ENCODE data around the gene MSI2. TPM values are rescaled to one million over a fixed set of nuclear protein-coding genes. Genes with fewer than 3 reads are reported as not detected.

MSI2 gene
- total and polyA plus RNA-seq, 9 of the 15 experiments (the other 6 are each of a cell fraction or from before 2014, with no cell fraction given): 4.6 to 61.8 (median 42.4) TPM

GRCh38 chr17:57337390-57337789, 81.1 kb downstream of the MSI2 start:
- H4K20me1 ChIP-seq (replicated peaks; ENCODE audit: control insufficient read depth, insufficient read depth, low read length): peaks cover 8% of the 10 kb centered on the region

More at GRCh38 chr17:57337390-57337789, 81.1 kb downstream of the MSI2 start:
- 87% methylated on average over 12 of the region's 12 CpGs for WGBS (ENCODE audit: insufficient coverage, low coverage, missing lambda C conversion rate)
- ATAC-seq (no peak), DNase-seq (ENCODE audit: extremely low read depth in 1 of 4, low spot score in 3 of 4) (no peak), FAIRE-seq (no peak)
- in situ Hi-C loops (cut with MboI) (no loop called here), intact Hi-C loops (cut with micrococcal nuclease) (no loop called here)
- ChIA-PET POLR2A (interaction anchor here (1.0 kb wide), 1 partner anchor 32 kb away, joined by 3 read pairs; no protein-coding TSS in a partner anchor), CTCF (ENCODE audit: low intra/inter-chr PET ratio) (no interaction called here)
- Histone ChIP-seq H3K27ac (ENCODE audit: extremely low read depth, low read depth, low read length) (no peak overlapping the region), H3K4me2 (ENCODE audit: insufficient read depth, low read length) (no peak overlapping the region), H3K9me1 (ENCODE audit: control insufficient read depth, insufficient read depth, low read length) (peaks cover 11% of the 10 kb centered on the region), H3K4me3 (no peak overlapping the region), H2AFZ (ENCODE audit: low read depth, low read length) (no peak overlapping the region), H3K79me2 (ENCODE audit: control insufficient read depth, insufficient read depth, low read length) (peaks cover 37% of the 10 kb centered on the region), H3K9ac (ENCODE audit: insufficient read depth in 1 of 2, low read depth in 2 of 2, low read length in 2 of 2) (0 out of 4 replicates have a peak overlapping the region, but pooled peaks of 1 of the 2 experiments have one; percentile 65), H3K4me1 (replicated peaks in 1 of 2; ENCODE audit: control insufficient read depth in 2 of 2, insufficient read depth in 2 of 2, low read length in 2 of 2) (peaks cover 16 to 22% of the 10 kb centered on the region in 2 experiments), H3K9me3 (replicated peaks; ENCODE audit: control insufficient read depth, insufficient read depth, low read depth, low read length) (no peaks in the 10 kb centered on the region), H3K36me3 (ENCODE audit: control insufficient read depth, insufficient read depth, low read length) (peaks cover 4% of the 10 kb centered on the region; the same call in 1 of the 3 replicates), H3K27me3 (ENCODE audit: control insufficient read depth in 2 of 2, insufficient read depth in 2 of 2, low read length in 2 of 2) (no peaks in the 10 kb centered on the region)
- no peak for TF ChIP-seq RUNX1 (IDR thresholded peaks at IDR 0.05; ENCODE audit: low read depth)
- no peak for TF ChIP-seq SMARCB1 (IDR thresholded peaks at IDR 0.05; ENCODE audit: insufficient read length, low read depth)
- TF ChIP-seq ATF7 (IDR thresholded peaks at IDR 0.05): no peak
- TF ChIP-seq GTF2F1 (IDR thresholded peaks at IDR 0.05; ENCODE audit: low read depth, low read length): no peak
- TF ChIP-seq, protein P1, sequence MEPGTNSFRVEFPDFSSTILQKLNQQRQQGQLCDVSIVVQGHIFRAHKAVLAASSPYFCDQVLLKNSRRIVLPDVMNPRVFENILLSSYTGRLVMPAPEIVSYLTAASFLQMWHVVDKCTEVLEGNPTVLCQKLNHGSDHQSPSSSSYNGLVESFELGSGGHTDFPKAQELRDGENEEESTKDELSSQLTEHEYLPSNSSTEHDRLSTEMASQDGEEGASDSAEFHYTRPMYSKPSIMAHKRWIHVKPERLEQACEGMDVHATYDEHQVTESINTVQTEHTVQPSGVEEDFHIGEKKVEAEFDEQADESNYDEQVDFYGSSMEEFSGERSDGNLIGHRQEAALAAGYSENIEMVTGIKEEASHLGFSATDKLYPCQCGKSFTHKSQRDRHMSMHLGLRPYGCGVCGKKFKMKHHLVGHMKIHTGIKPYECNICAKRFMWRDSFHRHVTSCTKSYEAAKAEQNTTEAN (CRISPR knock-in tag; IDR thresholded peaks at IDR 0.05): no peak
- TF ChIP-seq FOXK2 (conservative IDR thresholded peaks at IDR 0.05 in 1 of 2, IDR thresholded peaks at IDR 0.05 in 1 of 2; ENCODE audit: low read depth in 2 of 2): no peak
- TF ChIP-seq SETDB1 (IDR thresholded peaks at IDR 0.05; ENCODE audit: low read length): no peak
- TF ChIP-seq FOXJ3 (CRISPR knock-in tag; IDR thresholded peaks at IDR 0.05): no peak
- no peak for TF ChIP-seq RBM17 (IDR thresholded peaks at IDR 0.05; ENCODE audit: borderline replicate concordance, low read depth, low read length)
- TF ChIP-seq ZNF121 (CRISPR knock-in tag; conservative IDR thresholded peaks at IDR 0.05): no peak
- no peak for TF ChIP-seq LCOR (CRISPR knock-in tag; IDR thresholded peaks at IDR 0.05)
- TF ChIP-seq KDM2B (CRISPR knock-in tag; IDR thresholded peaks at IDR 0.05): no peak
- TF ChIP-seq CLOCK (CRISPR knock-in tag; IDR thresholded peaks at IDR 0.05; ENCODE audit: borderline replicate concordance): no peak
- no peak for TF ChIP-seq ZNF134 (CRISPR knock-in tag; conservative IDR thresholded peaks at IDR 0.05)
- TF ChIP-seq ZNF140 (CRISPR knock-in tag; IDR thresholded peaks at IDR 0.05): no peak
- no peak for TF ChIP-seq RBFOX2 (IDR thresholded peaks at IDR 0.05; ENCODE audit: low read depth, low read length)
- TF ChIP-seq PTBP1 (IDR thresholded peaks at IDR 0.05; ENCODE audit: low read depth, low read length): no peak
- TF ChIP-seq CC2D1A (IDR thresholded peaks at IDR 0.05): no peak
- no peak for TF ChIP-seq CHD4 (IDR thresholded peaks at IDR 0.05; ENCODE audit: insufficient read depth, insufficient replicate concordance, low read depth, low read length, poor library complexity, severe bottlenecking)
- no TSS peak for BruUV-seq (replicated peaks)

All from K562 (cell line).